Spleen (tissue), 7 donors: ENCODE data around the gene SLC43A1.

Experiments used
- CTCF ChIP-seq, 11 experiments: fragments of 200-600 bp in 7 of 11; fragments of 450-650 bp in 4 of 11; sonication (generic) in 4 of 11; IDR thresholded peaks in 8 of 11; conservative IDR thresholded peaks in 3 of 11; 1 replicate in 7 of 11; 2 replicates in 4 of 11; pipeline versions ENCODE4 v1.4.0 to v1.8.0; 2016 to 2021; ENCODE audit warnings: antibody characterized with exemption in 11 of 11, inconsistent platforms in 4 of 11, mild to moderate bottlenecking in 1 of 11
- POLR2A ChIP-seq, 3 donors: fragments of 450-650 bp; IDR thresholded peaks; one replicate each; pipeline ENCODE4 v1.5.1; 2017; ENCODE audit warnings: antibody characterized with exemption in 3 of 3, mild to moderate bottlenecking in 1 of 3
- donor health status: DM: no; HTN: no; CAD: no; lungs with moderate emphysema.
- donor health status: DM: no; HTN: no; CAD: no.
- donor health status: DM: no; HTN: no; CAD: no.

GRCh38 chr11:57502376-57502775 lies 13.1 kb downstream of the SLC43A1 start:
- TF ChIP-seq CTCF (IDR thresholded peaks at IDR 0.05 in 8 of 11, conservative IDR thresholded peaks at IDR 0.05 in 3 of 11) (no peak), POLR2A (IDR thresholded peaks at IDR 0.05) (no peak)
